Dedifferentiated amniotic fluid mesenchymal stem cell (primary cell): ENCODE results near the gene SNX30.
A peak's percentile ranks its signal among the peaks of the same experiment; 100 is the strongest.
"Not testable (repeated sequence)": the region's sequence is repeated elsewhere in the genome, so short reads cannot be mapped to it uniquely, and the experiment has no call there.

Experiments
- DNase-seq: peaks from one replicate; pipeline ENCODE4 v3.0.0-alpha.2; 2016; ENCODE audit errors: extremely low spot score

The SNX30 gene, protein sequence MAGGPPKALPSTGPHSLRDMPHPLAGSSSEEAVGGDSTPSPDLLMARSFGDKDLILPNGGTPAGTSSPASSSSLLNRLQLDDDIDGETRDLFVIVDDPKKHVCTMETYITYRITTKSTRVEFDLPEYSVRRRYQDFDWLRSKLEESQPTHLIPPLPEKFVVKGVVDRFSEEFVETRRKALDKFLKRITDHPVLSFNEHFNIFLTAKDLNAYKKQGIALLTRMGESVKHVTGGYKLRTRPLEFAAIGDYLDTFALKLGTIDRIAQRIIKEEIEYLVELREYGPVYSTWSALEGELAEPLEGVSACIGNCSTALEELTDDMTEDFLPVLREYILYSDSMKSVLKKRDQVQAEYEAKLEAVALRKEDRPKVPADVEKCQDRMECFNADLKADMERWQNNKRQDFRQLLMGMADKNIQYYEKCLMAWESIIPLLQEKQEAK

DNA sequence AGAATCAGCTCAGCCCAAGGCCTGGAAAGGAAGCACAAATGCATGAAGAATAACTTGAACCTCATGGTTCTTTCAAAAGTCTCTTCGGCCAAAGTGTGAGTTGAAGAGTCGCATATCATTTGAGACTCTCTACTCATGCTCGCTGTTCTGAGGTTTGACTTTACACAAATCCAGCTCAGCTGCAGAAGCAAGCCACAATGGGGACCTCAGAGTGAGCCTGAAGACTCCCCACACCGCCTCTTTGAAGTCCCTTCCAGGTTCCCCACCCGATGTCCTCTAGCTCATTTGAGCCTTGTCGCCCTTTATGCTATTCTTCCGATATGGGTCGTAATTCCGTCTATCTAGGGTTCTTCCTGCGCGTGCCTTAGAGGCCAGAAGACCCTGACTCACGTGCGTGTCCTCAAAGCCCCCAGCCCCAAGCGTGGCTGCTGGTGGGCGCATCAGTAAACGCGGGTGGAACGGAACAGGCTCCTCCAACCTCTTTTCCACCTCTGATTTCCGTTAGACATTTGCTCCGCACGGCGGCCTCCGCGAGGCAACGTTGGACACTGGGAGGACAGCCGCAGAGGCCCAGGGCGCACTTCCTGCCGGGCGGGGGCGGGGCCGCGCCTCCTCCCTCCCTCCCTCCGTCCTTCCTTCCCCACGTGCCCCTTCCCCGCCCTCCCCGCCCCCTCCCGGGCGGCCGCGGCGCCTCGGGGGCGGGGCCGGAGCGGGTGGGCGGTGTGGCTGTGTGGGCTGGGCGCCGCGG, at the start of gene SNX30:
TSS of gene SNX30 (plus strand) at position 745 of the 748 bp plus-strand sequence. CDS start 242 bp downstream, outside the sequence.
- peak; percentile 80 for DNase-seq

GRCh38 chr9:112703304-112703703, 47.3 kb upstream of the SNX30 start:
- DNase-seq = no peak

DNA sequence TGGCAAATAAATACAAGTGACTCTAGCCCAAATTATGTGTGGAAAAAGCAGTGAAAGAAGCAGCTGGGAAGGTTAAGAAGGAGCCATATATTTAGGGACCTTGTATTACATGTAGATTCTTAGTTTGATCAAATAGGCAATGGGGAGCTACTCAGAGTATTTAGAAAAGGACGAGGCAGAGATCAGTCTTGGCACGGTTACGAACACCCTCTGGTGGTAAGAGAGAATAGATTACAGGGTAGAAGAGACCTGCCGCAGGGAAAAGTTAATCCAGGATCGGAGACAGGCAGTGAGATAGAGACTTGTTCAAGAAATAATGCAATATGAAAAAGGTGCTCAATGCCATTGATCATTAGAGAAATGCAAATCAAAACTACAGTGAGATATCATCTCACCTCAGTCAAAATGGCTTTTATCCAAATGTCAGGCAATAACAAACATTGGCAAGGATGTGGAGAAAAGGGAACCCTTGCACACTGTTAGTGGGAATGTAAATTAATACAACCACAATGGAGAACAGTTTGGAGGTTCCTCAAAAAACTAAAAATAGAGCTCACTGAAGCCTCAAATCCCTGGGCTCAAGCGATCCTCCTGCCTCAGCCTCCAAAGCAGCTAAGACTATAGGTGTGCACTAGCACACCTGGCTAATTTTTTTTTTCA, 44.7 kb upstream of the SNX30 start:
- DNase-seq = no peak

DNA sequence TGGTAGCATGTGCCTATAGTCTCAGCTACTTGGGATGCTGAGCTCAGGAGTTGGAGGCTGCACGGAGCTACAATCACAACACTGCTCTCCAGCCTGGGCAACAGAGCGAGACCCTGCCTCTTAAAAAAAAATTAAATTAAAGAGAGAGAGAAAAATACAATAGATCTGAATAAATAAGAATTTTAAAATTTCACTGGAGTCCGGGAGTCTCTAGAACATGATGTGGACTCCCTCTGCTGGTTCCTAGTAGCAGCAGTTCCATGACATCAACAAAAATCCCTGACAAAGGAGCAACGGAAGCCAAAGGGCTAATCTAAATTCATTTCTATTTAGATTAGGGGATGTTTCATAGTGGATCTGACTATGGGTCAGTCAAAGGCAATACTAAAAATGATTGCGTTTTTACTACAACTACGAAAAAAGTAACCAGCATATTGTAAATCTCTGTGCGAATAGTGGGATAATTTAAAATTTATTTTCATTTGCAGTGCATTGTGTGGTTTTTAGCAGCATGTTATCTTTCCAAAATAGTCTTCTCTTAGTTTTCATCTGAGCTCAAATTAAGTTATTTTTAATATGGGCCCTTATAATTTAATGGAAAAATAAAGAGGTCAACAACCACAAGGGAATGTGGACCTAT, 39.4 kb upstream of the SNX30 start:
- DNase-seq = peak; percentile 75

- no peak for DNase-seq
Observed at GRCh38 chr9:112712678-112713077, 37.9 kb upstream of the SNX30 start.

DNA sequence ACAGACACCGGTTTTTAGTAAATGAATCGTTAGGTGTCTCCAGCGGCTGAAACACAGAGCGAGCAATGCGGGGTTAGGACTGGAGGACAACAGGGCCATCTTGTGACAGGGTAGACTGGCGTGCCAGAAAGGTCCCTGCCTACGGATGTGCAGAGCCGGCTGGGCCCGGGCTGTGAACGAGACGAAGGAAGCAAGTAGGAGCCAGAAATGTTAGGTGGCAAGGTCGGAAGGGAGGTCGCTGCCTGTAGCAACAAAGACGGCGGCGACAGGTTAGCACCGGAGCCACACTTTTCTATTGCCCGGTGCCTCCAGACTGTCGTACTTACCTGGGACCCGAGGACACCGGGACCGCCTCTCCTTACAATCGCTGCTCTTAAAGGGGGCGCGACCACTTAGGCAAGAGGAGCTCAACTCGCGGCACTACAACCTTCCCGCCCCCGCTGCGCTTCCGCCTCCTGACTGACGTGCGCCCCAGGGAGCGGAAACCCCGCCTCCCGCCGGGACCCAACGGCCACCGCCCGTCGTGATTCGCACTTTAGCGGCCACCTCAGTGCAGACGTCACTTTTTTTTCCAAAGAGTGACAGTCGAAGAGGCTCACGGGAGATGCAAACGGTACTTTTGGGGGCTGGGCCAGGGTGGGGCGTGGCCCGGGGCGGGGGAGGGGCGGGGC, 32.8 kb upstream of the SNX30 start, which contains the start of gene INIP:
TSS of gene INIP (minus strand) at position 457 of the 671 bp plus-strand sequence. CDS start 1,632 bp downstream, outside the sequence.
- peak; percentile 93 for DNase-seq

DNA sequence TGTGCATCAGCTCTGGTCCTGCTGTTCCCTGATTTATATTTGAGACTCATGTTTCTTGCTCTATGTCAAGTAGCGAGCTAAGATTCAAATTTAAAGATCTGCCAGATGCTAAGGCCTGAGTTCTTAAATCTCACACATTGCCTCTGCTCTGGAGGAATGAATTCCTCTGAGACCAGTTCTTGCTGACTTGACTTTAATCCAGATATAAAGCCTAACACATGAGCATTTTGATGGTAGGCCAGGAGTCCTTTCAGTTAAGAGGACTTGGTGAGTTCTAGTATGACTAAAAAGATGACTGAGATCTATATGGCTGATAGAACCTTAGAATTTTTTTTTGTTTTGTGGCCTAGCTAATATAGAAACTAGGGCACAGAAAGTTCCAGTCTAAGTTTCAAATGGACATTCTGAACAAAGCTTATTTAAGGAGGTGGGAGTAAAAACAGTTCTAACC, 31.3 kb upstream of the SNX30 start:
- peak; percentile 31 for DNase-seq

DNA sequence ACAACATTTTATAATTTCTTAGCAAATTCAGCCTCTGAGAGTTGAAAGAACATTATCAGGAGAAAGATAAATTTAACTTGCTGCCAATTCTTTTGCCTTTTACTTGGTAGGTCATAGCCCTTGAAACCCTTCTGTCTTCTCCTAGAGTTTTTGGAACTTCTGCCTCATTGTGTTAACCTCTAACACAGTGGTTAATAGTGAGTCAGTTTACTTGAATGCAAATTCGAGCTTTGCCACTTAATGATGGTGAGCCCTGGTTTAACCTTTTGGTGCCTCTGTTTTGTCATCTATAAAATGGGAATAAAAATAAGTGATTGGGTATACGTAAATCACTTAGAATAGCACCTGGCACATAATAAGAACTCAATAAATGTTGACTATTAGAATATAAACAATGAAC, 30.9 kb upstream of the SNX30 start:
- DNase-seq = no peak

DNA sequence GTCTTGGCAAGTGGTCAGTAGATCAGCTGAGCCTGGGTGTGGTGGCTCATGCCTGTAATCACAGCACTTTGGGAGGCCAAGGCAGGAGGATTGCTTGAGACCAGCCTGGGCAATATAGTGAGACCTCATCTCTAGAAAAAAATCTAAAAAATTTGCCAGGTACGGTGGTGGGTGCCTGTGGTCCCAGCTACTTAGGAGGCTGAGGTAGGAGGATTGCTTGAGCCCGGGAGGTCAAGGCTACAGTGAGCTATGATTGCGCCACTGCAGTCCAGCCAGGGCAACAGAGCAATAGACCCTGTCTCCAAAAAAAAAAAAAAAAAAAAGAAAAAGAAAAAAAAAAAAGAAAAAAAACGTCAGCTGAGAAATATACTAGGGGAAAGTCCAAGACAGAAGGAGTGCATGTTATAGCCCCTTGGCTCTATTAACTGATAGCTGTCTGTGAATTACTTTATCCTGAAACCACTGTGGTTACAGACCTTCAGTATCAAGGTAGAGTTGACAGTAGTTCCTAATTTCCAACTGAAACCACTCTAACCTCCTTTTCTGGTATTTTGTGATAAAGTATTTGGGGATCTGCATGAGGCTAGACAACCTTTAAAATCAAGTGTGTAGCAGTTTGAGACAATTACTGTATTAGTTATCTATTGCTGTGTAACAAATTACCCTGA, 30.3 kb upstream of the SNX30 start:
- DNase-seq = no peak

GRCh38 chr9:112722749-112723148, 27.8 kb upstream of the SNX30 start:
- not testable (repeated sequence) for DNase-seq

GRCh38 chr9:112725961-112726360, 24.6 kb upstream of the SNX30 start:
- no peak for DNase-seq

GRCh38 chr9:112726428-112726827, 24.1 kb upstream of the SNX30 start:
- no peak for DNase-seq

DNA sequence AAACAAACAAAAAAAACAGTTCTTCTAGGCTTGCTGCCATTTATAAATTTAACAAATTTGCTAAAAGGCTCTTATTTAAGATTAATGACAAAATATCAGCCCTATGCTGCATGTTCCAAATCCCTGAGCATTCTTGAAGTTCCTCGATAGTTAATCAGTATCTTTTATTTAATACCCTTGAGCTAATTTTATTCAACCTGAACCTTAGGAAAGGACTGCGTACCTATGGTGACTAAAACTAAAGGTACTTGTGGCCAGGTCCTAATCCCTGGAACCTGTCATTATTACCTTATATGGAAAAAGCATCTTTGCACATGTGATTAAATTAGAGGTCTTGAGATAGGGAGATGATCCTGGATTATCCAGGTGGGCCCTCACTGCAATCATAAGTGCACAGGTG, 22.2 kb upstream of the SNX30 start:
- no peak for DNase-seq

DNA sequence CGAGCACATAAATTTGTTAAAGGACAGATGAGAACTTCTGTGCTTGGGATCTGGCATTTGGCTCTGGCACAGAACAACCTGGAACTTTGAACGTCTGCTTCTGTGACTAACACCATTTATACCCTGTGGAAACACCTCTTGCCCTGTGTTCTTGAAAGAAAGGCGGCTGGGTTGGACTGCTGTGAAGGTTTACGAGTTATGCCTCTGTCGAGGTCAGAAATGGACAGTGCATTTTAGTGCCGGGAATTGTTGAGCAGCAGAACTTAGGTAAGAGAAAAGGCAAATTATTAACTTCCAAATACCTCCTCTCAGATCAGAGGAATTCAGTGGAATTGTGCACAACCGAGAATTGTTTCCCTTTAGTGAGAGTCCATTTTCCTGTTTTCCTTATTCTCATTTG, 18.6 kb upstream of the SNX30 start:
- DNase-seq = no peak

GRCh38 chr9:112734892-112735291, 15.7 kb upstream of the SNX30 start:
- no peak for DNase-seq

GRCh38 chr9:112743216-112743836, 7.2 kb upstream of the SNX30 start:
- no peak for DNase-seq

- DNase-seq = no peak
Observed at GRCh38 chr9:112744177-112744576, 6.4 kb upstream of the SNX30 start.

DNA sequence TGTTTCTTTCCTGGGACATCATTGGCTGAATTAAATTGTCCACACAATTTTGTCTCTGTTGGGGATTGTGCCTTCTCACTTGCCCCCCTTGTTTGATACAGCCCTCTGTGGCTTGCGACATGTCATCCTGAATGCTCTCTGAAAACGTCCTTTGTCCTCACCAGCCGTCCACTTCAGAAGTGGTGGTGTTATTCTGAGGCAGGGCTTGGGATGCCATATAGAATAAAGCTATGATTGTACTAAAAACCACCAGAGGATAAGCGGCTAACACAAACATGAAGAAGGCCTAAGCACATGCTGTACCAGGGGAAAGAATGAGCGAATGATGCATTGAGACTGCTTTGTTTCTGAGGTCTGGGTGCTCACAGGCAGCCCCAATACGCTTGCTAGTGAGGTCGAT, 3.5 kb upstream of the SNX30 start:
- DNase-seq = no peak

- no peak for DNase-seq
Observed at GRCh38 chr9:112750764-112751055, 150 bp downstream of the SNX30 start.

DNA sequence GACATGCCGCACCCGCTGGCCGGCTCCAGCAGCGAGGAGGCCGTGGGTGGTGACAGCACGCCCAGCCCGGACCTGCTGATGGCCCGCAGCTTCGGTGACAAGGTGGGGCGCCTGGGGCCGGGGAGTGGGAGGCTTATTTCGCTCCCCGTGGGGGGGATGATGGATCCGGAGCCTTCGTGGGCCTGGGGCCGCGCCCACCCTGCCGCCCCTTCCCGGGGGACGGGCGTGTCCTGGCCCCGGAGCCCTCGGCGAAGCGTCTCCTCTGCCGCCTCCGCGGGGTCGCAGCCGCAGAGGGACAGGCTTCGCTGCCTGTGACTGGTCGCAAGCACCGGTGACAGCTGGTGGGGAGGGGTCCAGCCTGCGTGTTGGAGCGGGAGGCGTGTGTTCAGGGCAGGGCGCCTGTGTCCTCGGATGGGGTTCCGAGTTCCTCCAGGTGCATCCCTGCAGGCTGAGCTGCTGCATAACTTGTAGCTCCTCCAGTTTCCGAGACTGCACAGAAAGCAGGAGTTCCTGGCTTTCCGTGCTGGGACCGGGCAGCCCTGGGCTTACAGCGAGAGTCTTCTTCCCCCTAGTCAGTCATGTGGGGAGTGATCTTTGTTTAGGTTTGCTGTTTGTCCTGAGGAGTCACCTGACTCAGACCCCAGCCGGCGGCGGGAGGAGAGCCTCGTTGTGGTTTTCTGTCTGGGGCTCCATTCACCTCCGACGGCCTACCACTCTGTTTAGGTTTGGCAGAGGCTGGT, 666 bp downstream of the SNX30 start:
- DNase-seq = peak; percentile 54
